ENCODE data around the gene MEST. TPM values are rescaled to one million over a fixed set of nuclear protein-coding genes. Genes with fewer than 3 reads are reported as not detected.

MEST gene
- total and polyA plus RNA-seq, 10 of the 15 experiments (the other 5 are each of a cell fraction or from before 2014, with no cell fraction given): 1.0 to 18.2 (median 8.2) TPM

GRCh38 chr7:130478991-130479390 lies 12.9 kb upstream of the MEST start:
- peaks cover 11% of the 10 kb centered on the region; the same call in 1 of the 2 replicates for H3K4me1 ChIP-seq (ENCODE audit: control insufficient read depth, insufficient read depth, low read length)
- POLR2A ChIA-PET: no interaction called here

More at GRCh38 chr7:130478991-130479390, 12.9 kb upstream of the MEST start:
- 73% methylated on average over 3 of the region's 3 CpGs for WGBS (ENCODE audit: insufficient coverage, insufficient replicate concordance, low lambda C conversion rate, missing lambda C conversion rate)
- ChIA-PET CTCF (no interaction called here), SMC1A (ENCODE audit: uncharacterized antibody, unreplicated experiment) (interaction anchor here (1.3 kb wide), 1 partner anchor 8 kb away, joined by 6 read pairs; no protein-coding TSS in a partner anchor), RAD21 (ENCODE audit: unreplicated experiment) (no interaction called here)
- no TSS peak for BruUV-seq (replicated peaks)
- H3K4me3 ChIP-seq: no peak overlapping the region
- no peak overlapping the region for H3K4me2 ChIP-seq (ENCODE audit: control insufficient read depth, insufficient read depth)
- no peaks in the 10 kb centered on the region; a peak in 1 of 4 replicates for H3K27me3 ChIP-seq (replicated peaks in 1 of 2; ENCODE audit: control insufficient read depth in 2 of 2, insufficient read depth in 2 of 2, low read length in 1 of 2)
- no peak for ATAC-seq
- H3K9me3 ChIP-seq (replicated peaks; ENCODE audit: control insufficient read depth, insufficient read depth, low read length): no peaks in the 10 kb centered on the region; the same call in 2 of the 3 replicates
- H3K36me3 ChIP-seq (ENCODE audit: control insufficient read depth in 2 of 2, insufficient read depth in 2 of 2, low read length in 1 of 2): no peaks in the 10 kb centered on the region
- intact Hi-C loops (cut with micrococcal nuclease; ENCODE audit: unreplicated experiment) (no loop called here), in situ Hi-C loops (cut with MboI) (no loop called here)
- H3K9ac ChIP-seq (ENCODE audit: control insufficient read depth, insufficient read depth, low read length): no peak overlapping the region
- H3K79me2 ChIP-seq (ENCODE audit: control insufficient read depth, insufficient read depth, low read length): no peaks in the 10 kb centered on the region
- no peaks in the 10 kb centered on the region for H4K20me1 ChIP-seq (ENCODE audit: control insufficient read depth, insufficient read depth)
- no peak for FAIRE-seq
- DNase-seq (ENCODE audit: low read depth, low spot score): no peak
- no peak overlapping the region for H3K27ac ChIP-seq (ENCODE audit: control insufficient read depth, insufficient read depth)
- H2AFZ ChIP-seq (ENCODE audit: control insufficient read depth, low read depth, low read length): no peak overlapping the region
- TF ChIP-seq ZNF687 (IDR thresholded peaks at IDR 0.05): no peak

All from GM12878 (cell line).